ENCODE results near the gene RTN4R. TPM values are rescaled to one million over a fixed set of nuclear protein-coding genes. Genes with fewer than 3 reads are reported as not detected.

Gene RTN4R
- polyA plus RNA-seq, 4 donors = 5.0 to 9.0 (median 6.1) TPM

- no peak for DNase-seq (ENCODE audit: low read depth in 4 of 4, low spot score in 3 of 4)
Measured at GRCh38 chr22:20244250-20244648, 23.9 kb downstream of the RTN4R start.

GRCh38 chr22:20243537-20244249, 24.4 kb downstream of the RTN4R start:
- no peak for DNase-seq (ENCODE audit: low read depth in 4 of 4, low spot score in 3 of 4)

GRCh38 chr22:20243176-20243536, 25.0 kb downstream of the RTN4R start:
- DNase-seq (ENCODE audit: low read depth in 4 of 4, low spot score in 3 of 4) = no peak

GRCh38 chr22:20242393-20243175, 25.5 kb downstream of the RTN4R start:
- DNase-seq (ENCODE audit: low read depth in 4 of 4, low spot score in 3 of 4) = no peak

- DNase-seq (ENCODE audit: low read depth in 4 of 4, low spot score in 3 of 4) = no peak
Measured at GRCh38 chr22:20241579-20242392, 26.3 kb downstream of the RTN4R start.

GRCh38 chr22:20240900-20241299, 27.2 kb downstream of the RTN4R start:
- no peak for DNase-seq (ENCODE audit: low read depth in 4 of 4, low spot score in 3 of 4)

- DNase-seq (ENCODE audit: low read depth in 4 of 4, low spot score in 3 of 4) = peak in 3 of 4 donors; percentile 75 to 83 (median 80)
Measured at GRCh38 chr22:20240447-20240764, 27.7 kb downstream of the RTN4R start.

GRCh38 chr22:20239676-20240446, 28.3 kb downstream of the RTN4R start:
- no peak for DNase-seq (ENCODE audit: low read depth in 4 of 4, low spot score in 3 of 4)

- no peak for DNase-seq (ENCODE audit: low read depth in 4 of 4, low spot score in 3 of 4)
Measured at GRCh38 chr22:20238901-20239675, 29.0 kb downstream of the RTN4R start.

GRCh38 chr22:20238536-20238900, 29.6 kb downstream of the RTN4R start:
- no peak for DNase-seq (ENCODE audit: low read depth in 4 of 4, low spot score in 3 of 4)

GRCh38 chr22:20237480-20238440, 30.4 kb downstream of the RTN4R start:
- no peak for DNase-seq (ENCODE audit: low read depth in 4 of 4, low spot score in 3 of 4)

GRCh38 chr22:20236052-20236717, 31.9 kb downstream of the RTN4R start:
- DNase-seq (ENCODE audit: low read depth in 4 of 4, low spot score in 3 of 4) = no peak

- DNase-seq (ENCODE audit: low read depth in 4 of 4, low spot score in 3 of 4) = no peak
Measured at GRCh38 chr22:20235389-20235991, 32.6 kb downstream of the RTN4R start.

- no peak for DNase-seq (ENCODE audit: low read depth in 4 of 4, low spot score in 3 of 4)
Measured at GRCh38 chr22:20234760-20235388, 33.2 kb downstream of the RTN4R start.

- DNase-seq (ENCODE audit: low read depth in 4 of 4, low spot score in 3 of 4) = no peak
Measured at GRCh38 chr22:20234314-20234682, 33.8 kb downstream of the RTN4R start.

- DNase-seq (ENCODE audit: low read depth in 4 of 4, low spot score in 3 of 4) = no peak
Measured at GRCh38 chr22:20233351-20234313, 34.5 kb downstream of the RTN4R start.
